Endothelial cell of umbilical vein (primary cell): Measurements from ENCODE around the gene NPSR1. TPM values are rescaled to one million over a fixed set of nuclear protein-coding genes. Genes with fewer than 3 reads are reported as not detected.

Source experiments
- BruUV-seq: library from RNA; stranded (reverse); fragments of 400-500 nt; replicated peaks from 2 replicates; lab custom pipeline; 2021; lab: Mats Ljungman, UMichigan
- CTCF ChIA-PET: fragments of 300-600, 350-600 bp; sonication (Branson Sonifier 250); formaldehyde crosslinking; loops from one replicate; lab custom pipeline; 2021; ENCODE audit warnings: antibody characterized with exemption, inconsistent platforms; lab: Charles Lee
- POLR2A ChIA-PET: fragments of 300-600, 350-600 bp; sonication (Branson Sonifier 250); formaldehyde crosslinking; loops from one replicate; lab custom pipeline; 2021; ENCODE audit warnings: antibody characterized with exemption, inconsistent platforms; lab: Charles Lee
- DNase-seq: peaks from one replicate; pipeline ENCODE4 v3.0.0-alpha.2; 2011; ENCODE audit warnings: low read depth, low spot score
- FAIRE-seq: peaks from 2 replicates; lab custom pipeline; 2011; peaks lifted over from hg19 to GRCh38; lab: Jason Lieb, UNC
- H2AFZ ChIP-seq: 2 replicates; pipeline ENCODE4 v1.6.0; 2012; ENCODE audit warnings: low read depth, low read length, control low read depth, inconsistent platforms
- H3K27ac ChIP-seq: 2 replicates; pipeline ENCODE4 v1.5.1; 2011; ENCODE audit warnings: low read depth, mild to moderate bottlenecking, control low read depth, low read length, moderate library complexity; ENCODE audit not compliant: insufficient read depth
- H3K27me3 ChIP-seq, 2 experiments: 2 replicates each; pipeline versions ENCODE4 v1.6.0 to v1.6.1; 2011; ENCODE audit warnings: low read length in 2 of 2, mixed read lengths in 1 of 2; ENCODE audit not compliant: control insufficient read depth in 2 of 2, insufficient read depth in 2 of 2
- H3K36me3 ChIP-seq, 2 experiments: 2 replicates in 1 of 2; 3 replicates in 1 of 2; pipeline ENCODE4 v1.5.1; 2011; ENCODE audit warnings: low read length in 2 of 2, mild to moderate bottlenecking in 1 of 2, moderate library complexity in 1 of 2; ENCODE audit not compliant: control insufficient read depth in 2 of 2, insufficient read depth in 2 of 2; ENCODE audit errors: extremely low read depth in 1 of 2
- H3K4me1 ChIP-seq: 3 replicates; pipeline ENCODE4 v1.5.1; 2011; ENCODE audit warnings: mild to moderate bottlenecking, low read length; ENCODE audit not compliant: control insufficient read depth, insufficient read depth; ENCODE audit errors: extremely low read depth
- H3K4me2 ChIP-seq: 2 replicates; pipeline ENCODE4 v1.6.1; 2011; ENCODE audit warnings: low read length, control low read depth, mixed read lengths; ENCODE audit not compliant: insufficient read depth
- H3K4me3 ChIP-seq, 3 experiments: fragments of 200-600 bp in 1 of 3; sonication (generic), shearing (Covaris generic) in 1 of 3; replicated peaks in 1 of 3; 2 replicates each; pipeline ENCODE4 v1.5.1; 2011 to 2016; ENCODE audit warnings: control low read depth in 3 of 3, low read length in 3 of 3, mild to moderate bottlenecking in 2 of 3, inconsistent platforms in 1 of 3, low read depth in 1 of 3, moderate library complexity in 1 of 3; ENCODE audit not compliant: insufficient read depth in 1 of 3
- H3K79me2 ChIP-seq: 2 replicates; pipeline ENCODE4 v1.6.0; 2012; ENCODE audit warnings: low read length, inconsistent platforms; ENCODE audit not compliant: control insufficient read depth, insufficient read depth
- H3K9ac ChIP-seq: replicated peaks from 2 replicates; pipeline ENCODE3; 2011; ENCODE audit warnings: low read length, control low read depth; ENCODE audit not compliant: insufficient read depth; ENCODE audit errors: extremely low read depth
- H3K9me1 ChIP-seq: replicated peaks from 3 replicates; pipeline ENCODE4 v1.6.0; 2011; ENCODE audit warnings: mild to moderate bottlenecking, low read length; ENCODE audit not compliant: control insufficient read depth, insufficient read depth; ENCODE audit errors: extremely low read depth
- H3K9me3 ChIP-seq: replicated peaks from 2 replicates; pipeline ENCODE4 v1.5.1; 2012; ENCODE audit warnings: low read length, inconsistent platforms; ENCODE audit not compliant: control insufficient read depth, insufficient read depth
- H4K20me1 ChIP-seq: replicated peaks from 2 replicates; pipeline ENCODE3; 2011; ENCODE audit warnings: mild to moderate bottlenecking, low read length; ENCODE audit not compliant: control insufficient read depth, insufficient read depth; ENCODE audit errors: extremely low read depth
- EZH2 ChIP-seq: IDR thresholded peaks from 2 replicates; pipeline ENCODE4 v1.6.1; 2012; ENCODE audit warnings: borderline replicate concordance, low read depth, mild to moderate bottlenecking, moderate library complexity, low read length, inconsistent platforms; ENCODE audit not compliant: severe bottlenecking
- FOS ChIP-seq: IDR thresholded peaks from 2 replicates; pipeline ENCODE4 v1.6.1; 2011; ENCODE audit warnings: mild to moderate bottlenecking, low read length, moderate library complexity, borderline replicate concordance; ENCODE audit not compliant: insufficient read depth
- GATA2 ChIP-seq: IDR thresholded peaks from 2 replicates; pipeline ENCODE4 v1.7.0; 2011; ENCODE audit warnings: low read depth, mild to moderate bottlenecking, moderate library complexity, mixed read lengths, low read length; ENCODE audit not compliant: insufficient read length, insufficient read depth
- JUN ChIP-seq: IDR thresholded peaks from 2 replicates; pipeline ENCODE4 v1.6.1; 2011; ENCODE audit warnings: borderline replicate concordance, low read depth; ENCODE audit not compliant: insufficient read length, insufficient read depth
- MAX ChIP-seq: IDR thresholded peaks from 2 replicates; pipeline ENCODE4 v1.6.1; 2011; ENCODE audit not compliant: insufficient read depth, insufficient read length
- MYC ChIP-seq: IDR thresholded peaks from one replicate; pipeline ENCODE4 v1.6.1; 2011; ENCODE audit warnings: mild to moderate bottlenecking, low read depth, low read length
- POLR2A ChIP-seq: IDR thresholded peaks from 2 replicates; pipeline ENCODE4 v1.6.1; 2012; ENCODE audit warnings: low read depth, mild to moderate bottlenecking, control low read depth, low read length
- POLR2AphosphoS5 ChIP-seq: IDR thresholded peaks from 2 replicates; pipeline ENCODE4 v1.6.1; 2012; ENCODE audit warnings: low read depth, mild to moderate bottlenecking, control low read depth, low read length, moderate library complexity; ENCODE audit not compliant: insufficient read depth
- dilution Hi-C: fragments of 300-500 bp; cut with MboI; formaldehyde crosslinking; loops from one replicate; pipeline ENCODE4 v1.15.0; 2019; ENCODE audit warnings: low sequenced_read_pairs; ENCODE audit not compliant: extremely low pct_ligation_motif_present
- intact Hi-C: fragments of 100-400 bp; cut with micrococcal nuclease; formaldehyde crosslinking; loops from one replicate; pipeline ENCODE4 v1.10.0; 2022
- polyA plus RNA-seq, 4 experiments: library from polyadenylated mRNA; depleted of rRNA in 3 of 4; stranded (reverse) in 3 of 4; unstranded in 1 of 4; fragments of >200 nt; gene quantifications; 2 replicates each; pipeline versions ENCODE4 v1.2.1 to v1.2.3, GENCODE V29; 2011 to 2012; ENCODE audit warnings: missing spikeins in 1 of 4
- total RNA-seq: library from RNA; stranded (reverse); gene quantifications from 2 replicates; pipeline ENCODE4 v1.2.3, GENCODE V29; 2021
- TF ChIP-seq, protein P1 (sequence below), 2 donors: IDR thresholded peaks; 1 replicate in 1 of 2; 2 replicates in 1 of 2; pipeline ENCODE4 v1.5.1; 2011; ENCODE audit warnings: low read length in 2 of 2, mild to moderate bottlenecking in 2 of 2, moderate library complexity in 2 of 2, control low read depth in 1 of 2, inconsistent platforms in 1 of 2, low read depth in 1 of 2; ENCODE audit not compliant: insufficient read depth in 1 of 2; ENCODE audit errors: extremely low read depth in 1 of 2

The NPSR1 gene
- total and polyA plus RNA-seq, 2 donors (not counting 3 experiments of a cell fraction or from before 2014, with no cell fraction given) = not detected

- dilution Hi-C loops (no loop called here), intact Hi-C loops (loop anchor here (10.0 kb wide), 2 partner anchors 152 to 862 kb away; no protein-coding TSS in a partner anchor)
- Histone ChIP-seq H4K20me1 (no peaks in the 10 kb centered on the region), H3K4me3 (no peak overlapping the region), H3K9me1 (no peaks in the 10 kb centered on the region), H3K4me1 (no peaks in the 10 kb centered on the region), H3K27me3 (no peaks in the 10 kb centered on the region), H3K79me2 (no peaks in the 10 kb centered on the region), H3K9ac (no peak overlapping the region), H3K27ac (no peak overlapping the region), H3K9me3 (no peaks in the 10 kb centered on the region), H3K4me2 (no peak overlapping the region), H3K36me3 (no peaks in the 10 kb centered on the region), H2AFZ (no peak overlapping the region)
- TF ChIP-seq JUN (no peak), MYC (no peak), EZH2 (no peak), GATA2 (no peak), FOS (no peak), POLR2A (no peak), MAX (no peak), POLR2AphosphoS5 (no peak)
- TF ChIP-seq, protein P1, sequence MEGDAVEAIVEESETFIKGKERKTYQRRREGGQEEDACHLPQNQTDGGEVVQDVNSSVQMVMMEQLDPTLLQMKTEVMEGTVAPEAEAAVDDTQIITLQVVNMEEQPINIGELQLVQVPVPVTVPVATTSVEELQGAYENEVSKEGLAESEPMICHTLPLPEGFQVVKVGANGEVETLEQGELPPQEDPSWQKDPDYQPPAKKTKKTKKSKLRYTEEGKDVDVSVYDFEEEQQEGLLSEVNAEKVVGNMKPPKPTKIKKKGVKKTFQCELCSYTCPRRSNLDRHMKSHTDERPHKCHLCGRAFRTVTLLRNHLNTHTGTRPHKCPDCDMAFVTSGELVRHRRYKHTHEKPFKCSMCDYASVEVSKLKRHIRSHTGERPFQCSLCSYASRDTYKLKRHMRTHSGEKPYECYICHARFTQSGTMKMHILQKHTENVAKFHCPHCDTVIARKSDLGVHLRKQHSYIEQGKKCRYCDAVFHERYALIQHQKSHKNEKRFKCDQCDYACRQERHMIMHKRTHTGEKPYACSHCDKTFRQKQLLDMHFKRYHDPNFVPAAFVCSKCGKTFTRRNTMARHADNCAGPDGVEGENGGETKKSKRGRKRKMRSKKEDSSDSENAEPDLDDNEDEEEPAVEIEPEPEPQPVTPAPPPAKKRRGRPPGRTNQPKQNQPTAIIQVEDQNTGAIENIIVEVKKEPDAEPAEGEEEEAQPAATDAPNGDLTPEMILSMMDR (IDR thresholded peaks at IDR 0.05; ENCODE audit: extremely low read depth in 1 of 2, insufficient read depth in 1 of 2, low read depth in 1 of 2, low read length in 2 of 2) = no peak
- BruUV-seq = no TSS peak
- ChIA-PET CTCF (interaction anchor here (0.9 to 1.5 kb wide), 4 partner anchors 9 to 847 kb away, joined by 3 to 5 read pairs (median 4); no protein-coding TSS in a partner anchor), POLR2A (no interaction called here)
- no peak for DNase-seq
- no peak for FAIRE-seq
These were observed 15.0 kb downstream of the NPSR1 start for GRCh38 chr7:34673066-34673465.
